Gastroesophageal sphincter (tissue), 4 donors: ENCODE data around the gene HOMER2. TPM values are rescaled to one million over a fixed set of nuclear protein-coding genes. Genes with fewer than 3 reads are reported as not detected.
"Not testable (repeated sequence)": the region's sequence is repeated elsewhere in the genome, so short reads cannot be mapped to it uniquely, and the experiment has no call there.

Experiments
- ATAC-seq: fragments of 150-250 bp; one replicate; pipeline ENCODE4 v1.9.1; 2016; ENCODE audit warnings: mild to moderate bottlenecking, moderate library complexity
- H3K27ac ChIP-seq, 4 donors: fragments of 200-600 bp; sonication (generic) in 3 of 4; 1 replicate in 3 of 4; 2 replicates in 1 of 4; pipeline ENCODE4 v1.5.1; 2016 to 2019
- H3K27me3 ChIP-seq: fragments of 200-600 bp; sonication (generic); one replicate; pipeline ENCODE4 v1.5.1; 2019
- H3K36me3 ChIP-seq, 2 donors: fragments of 200-600 bp; sonication (generic); one replicate each; pipeline ENCODE4 v1.5.1; 2019; ENCODE audit warnings: control low read depth in 1 of 2
- H3K4me1 ChIP-seq, 3 donors: fragments of 200-600 bp; sonication (generic); 1 replicate in 2 of 3; 2 replicates in 1 of 3; pipeline ENCODE4 v1.5.1; 2016 to 2019; ENCODE audit warnings: control low read depth in 2 of 3
- H3K4me3 ChIP-seq, 2 donors: fragments of 200-600 bp; sonication (generic); one replicate each; pipeline ENCODE4 v1.5.1; 2019; ENCODE audit warnings: mild to moderate bottlenecking in 1 of 2, moderate library complexity in 1 of 2
- H3K9me3 ChIP-seq, 3 donors: fragments of 200-600 bp; sonication (generic); one replicate each; pipeline ENCODE4 v1.5.1; 2017 to 2019; ENCODE audit warnings: control low read depth in 2 of 3
- EP300 ChIP-seq: sonication (generic); formaldehyde crosslinking; IDR thresholded peaks from one replicate; pipeline ENCODE4 v1.6.1; 2017; ENCODE audit warnings: antibody characterized with exemption, mild to moderate bottlenecking
- POLR2A ChIP-seq, 2 donors: fragments of 450-650 bp; IDR thresholded peaks; one replicate each; pipeline ENCODE4 v1.6.1; 2017; ENCODE audit warnings: antibody characterized with exemption in 2 of 2, mild to moderate bottlenecking in 2 of 2, moderate library complexity in 1 of 2
- POLR2AphosphoS5 ChIP-seq: sonication (generic); formaldehyde crosslinking; IDR thresholded peaks from one replicate; pipeline ENCODE4 v1.6.1; 2017; ENCODE audit warnings: antibody characterized with exemption
- whole genome bisulfite sequencing, 2 donors: methylation state at CpG; one replicate each; pipeline ENCODE4 v1.1.5; 2018; ENCODE audit warnings: low coverage in 1 of 2; 5-methylcytosine and 5-hydroxymethylcytosine counted together
- total RNA-seq, 4 donors: library from RNA; depleted of rRNA; stranded (reverse); fragments of >200 nt; gene quantifications; one replicate each; pipeline ENCODE4 v1.1.0, GENCODE V29; 2016
- TF ChIP-seq, protein P1 (sequence below), 4 experiments: fragments of 200-600 bp in 2 of 4; fragments of 450-650 bp in 2 of 4; sonication (generic) in 1 of 4; IDR thresholded peaks; one replicate each; pipeline ENCODE4 v1.5.1; 2017 to 2019; ENCODE audit warnings: antibody characterized with exemption in 4 of 4, mild to moderate bottlenecking in 2 of 4, moderate library complexity in 2 of 4

Gene HOMER2
- total RNA-seq, 4 donors from 2014 or later, result 12.0 to 26.8 (median 17.7) TPM

DNA sequence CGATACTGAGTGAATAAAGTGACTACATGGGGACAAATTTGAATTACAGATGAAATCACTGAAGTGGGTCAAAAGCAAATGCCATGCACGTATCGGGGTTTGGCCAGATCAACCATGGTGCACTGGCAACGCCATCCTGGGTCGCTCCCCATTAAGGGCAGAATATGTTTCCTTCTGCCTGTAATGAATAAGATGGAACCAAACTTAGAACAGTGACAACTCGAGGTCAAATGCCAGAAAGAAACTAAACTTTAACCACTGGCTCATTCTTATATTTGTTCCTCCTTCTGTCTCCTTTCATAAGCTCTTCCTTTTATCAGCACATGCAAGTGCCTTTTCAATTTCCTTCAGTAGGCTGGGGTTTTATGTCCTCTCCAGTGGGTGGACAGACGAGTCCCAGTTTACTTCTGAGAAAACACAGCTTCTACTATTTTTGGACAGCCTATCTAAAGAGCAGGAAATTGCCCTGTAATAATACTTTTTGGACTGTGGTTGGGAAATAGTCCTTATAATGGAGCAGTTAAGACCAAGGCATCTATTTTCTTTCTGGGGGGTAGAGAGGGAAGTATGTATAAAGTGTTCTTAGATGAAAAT is 81.7 kb downstream of the HOMER2 start:
- TF ChIP-seq, protein P1, sequence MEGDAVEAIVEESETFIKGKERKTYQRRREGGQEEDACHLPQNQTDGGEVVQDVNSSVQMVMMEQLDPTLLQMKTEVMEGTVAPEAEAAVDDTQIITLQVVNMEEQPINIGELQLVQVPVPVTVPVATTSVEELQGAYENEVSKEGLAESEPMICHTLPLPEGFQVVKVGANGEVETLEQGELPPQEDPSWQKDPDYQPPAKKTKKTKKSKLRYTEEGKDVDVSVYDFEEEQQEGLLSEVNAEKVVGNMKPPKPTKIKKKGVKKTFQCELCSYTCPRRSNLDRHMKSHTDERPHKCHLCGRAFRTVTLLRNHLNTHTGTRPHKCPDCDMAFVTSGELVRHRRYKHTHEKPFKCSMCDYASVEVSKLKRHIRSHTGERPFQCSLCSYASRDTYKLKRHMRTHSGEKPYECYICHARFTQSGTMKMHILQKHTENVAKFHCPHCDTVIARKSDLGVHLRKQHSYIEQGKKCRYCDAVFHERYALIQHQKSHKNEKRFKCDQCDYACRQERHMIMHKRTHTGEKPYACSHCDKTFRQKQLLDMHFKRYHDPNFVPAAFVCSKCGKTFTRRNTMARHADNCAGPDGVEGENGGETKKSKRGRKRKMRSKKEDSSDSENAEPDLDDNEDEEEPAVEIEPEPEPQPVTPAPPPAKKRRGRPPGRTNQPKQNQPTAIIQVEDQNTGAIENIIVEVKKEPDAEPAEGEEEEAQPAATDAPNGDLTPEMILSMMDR (IDR thresholded peaks at IDR 0.05), result no peak
- TF ChIP-seq POLR2A (IDR thresholded peaks at IDR 0.05) (no peak), EP300 (no peak), POLR2AphosphoS5 (no peak)
- ATAC-seq, result no peak
- WGBS, 2 donors, result 63 to 66% methylated on average over 7 of the region's 7 CpGs

DNA sequence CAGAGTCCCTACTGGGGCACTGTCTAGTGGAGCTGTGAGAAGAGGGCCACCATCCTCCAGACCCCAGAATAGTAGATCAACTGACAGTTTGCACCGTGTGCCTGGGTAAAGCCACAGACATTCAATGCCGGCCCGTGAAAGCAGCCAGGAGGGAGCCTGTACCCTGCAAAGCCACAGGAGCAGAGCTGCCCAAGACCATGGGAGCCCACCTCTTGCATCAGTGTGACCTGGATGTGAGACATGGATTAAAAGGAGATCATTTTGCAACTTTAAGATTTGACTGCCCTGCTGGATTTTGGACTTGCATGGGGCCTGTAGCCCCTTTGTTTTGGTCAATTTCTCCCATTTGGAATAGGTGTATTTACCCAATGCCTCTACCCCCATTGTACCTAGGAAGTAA is 86.5 kb downstream of the HOMER2 start:
- H3K4me1 ChIP-seq, H3K27me3 ChIP-seq, H3K9me3 ChIP-seq, ATAC-seq, H3K4me3 ChIP-seq, H3K27ac ChIP-seq, H3K36me3 ChIP-seq: not testable (repeated sequence)
- WGBS, 2 donors, result 80% methylated on average over 1 of the region's 3 CpGs; no CpG with 5 or more reads in 1 of the 2 donors

More for the DNA sequence above, 81.7 kb downstream of the HOMER2 start:
- Histone ChIP-seq H3K27ac (no peak overlapping the region), H3K4me3 (no peak overlapping the region), H3K36me3 (peaks cover 0 to 30% of the 10 kb centered on the region in 2 donors), H3K27me3 (no peaks in the 10 kb centered on the region), H3K9me3 (no peaks in the 10 kb centered on the region), H3K4me1 (no peaks in the 10 kb centered on the region)

- not testable (repeated sequence) for H3K36me3 ChIP-seq, H3K27ac ChIP-seq, ATAC-seq, H3K9me3 ChIP-seq, H3K4me1 ChIP-seq, H3K4me3 ChIP-seq, H3K27me3 ChIP-seq
- 59 to 100% methylated on average over 1 to 2 of the region's 4 CpGs for WGBS, 2 donors
Measured at GRCh38 chr15:82865581-82865980, 86.9 kb downstream of the HOMER2 start.

DNA sequence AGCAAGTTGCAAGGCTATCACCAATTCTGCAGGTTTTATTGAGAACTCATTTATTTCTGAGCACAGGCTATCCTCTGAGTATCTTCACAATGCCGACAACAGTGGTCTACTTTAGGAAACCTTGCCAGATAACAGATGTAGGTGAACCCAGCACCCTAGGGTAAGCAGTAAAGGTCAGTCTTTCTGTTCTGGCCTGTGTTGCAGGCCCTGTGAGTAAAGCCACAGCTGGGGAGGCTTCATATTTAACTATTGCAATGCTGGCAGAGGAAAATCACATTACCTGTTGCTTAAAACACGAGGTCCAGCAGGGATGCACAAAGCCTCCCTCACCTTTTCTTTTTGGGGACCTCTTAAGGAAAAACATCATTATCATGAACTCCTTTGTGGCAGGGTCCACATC is 87.6 kb downstream of the HOMER2 start:
- TF ChIP-seq EP300 (no peak), POLR2AphosphoS5 (no peak), POLR2A (IDR thresholded peaks at IDR 0.05) (no peak)
- TF ChIP-seq, protein P1 (IDR thresholded peaks at IDR 0.05), result no peak
- Histone ChIP-seq H3K4me1 (no peaks in the 10 kb centered on the region), H3K27me3 (no peaks in the 10 kb centered on the region), H3K36me3 (peaks cover 0 to 5% of the 10 kb centered on the region in 2 donors), H3K27ac (no peak overlapping the region), H3K4me3 (no peak overlapping the region), H3K9me3 (no peaks in the 10 kb centered on the region)
- 83 to 94% methylated on average over 2 of the region's 2 CpGs for WGBS, 2 donors
- ATAC-seq, result no peak

DNA sequence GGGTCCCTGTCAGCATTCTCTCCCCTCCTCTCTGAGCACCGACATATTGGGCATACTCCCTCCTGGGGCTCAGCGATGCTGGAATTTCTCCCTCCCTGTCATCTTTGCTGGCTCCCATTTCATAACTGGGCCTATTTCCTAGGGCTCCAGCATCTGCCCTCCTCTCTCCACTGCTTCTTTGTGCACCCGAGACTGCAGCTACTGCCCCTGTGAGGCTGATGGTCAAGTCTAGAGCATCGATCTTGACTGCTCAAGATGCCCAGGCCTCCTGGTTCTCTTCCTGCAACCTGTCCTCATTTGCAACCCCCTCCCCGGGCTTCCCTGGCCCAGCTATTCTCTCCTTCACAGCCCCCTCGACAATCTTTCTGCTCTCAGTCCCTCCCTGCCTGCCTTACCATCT is 89.6 kb downstream of the HOMER2 start:
- no peaks in the 10 kb centered on the region for H3K9me3 ChIP-seq
- H3K4me3 ChIP-seq, result no peak overlapping the region
- no peak overlapping the region for H3K27ac ChIP-seq
- TF ChIP-seq, protein P1 (IDR thresholded peaks at IDR 0.05), result no peak
- TF ChIP-seq EP300 (no peak), POLR2A (IDR thresholded peaks at IDR 0.05) (no peak), POLR2AphosphoS5 (no peak)
- no peaks in the 10 kb centered on the region for H3K27me3 ChIP-seq
- no peak for ATAC-seq
- H3K4me1 ChIP-seq, result no peaks in the 10 kb centered on the region
- 61 to 82% methylated on average over 2 to 4 of the region's 6 CpGs for WGBS, 2 donors
- peaks cover 0 to 10% of the 10 kb centered on the region in 2 donors for H3K36me3 ChIP-seq

DNA sequence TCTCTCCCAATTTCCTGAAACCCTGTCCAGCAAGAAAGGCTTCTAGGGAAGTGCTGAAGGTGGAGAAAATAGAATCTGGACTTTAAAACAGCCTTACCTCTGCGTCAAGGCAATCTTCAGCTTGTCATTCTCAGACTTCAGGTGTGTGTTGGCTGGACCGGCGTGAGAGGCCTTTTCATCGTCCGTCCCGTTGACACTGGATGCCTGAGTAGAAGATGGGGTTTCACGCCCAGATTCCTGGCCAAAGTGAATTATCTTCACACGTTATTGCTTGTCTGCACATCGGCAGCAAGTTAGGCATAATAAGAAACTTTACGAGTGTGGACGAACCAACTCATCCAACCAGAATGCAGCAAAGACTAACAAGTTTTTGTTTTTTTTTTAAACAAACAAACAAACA is 93.6 kb downstream of the HOMER2 start:
- Histone ChIP-seq H3K4me1 (no peaks in the 10 kb centered on the region), H3K4me3 (no peak overlapping the region), H3K36me3 (peaks cover 0 to 17% of the 10 kb centered on the region in 2 donors), H3K9me3 (no peaks in the 10 kb centered on the region), H3K27ac (no peak overlapping the region), H3K27me3 (no peaks in the 10 kb centered on the region)
- no peak for ATAC-seq
- 93 to 95% methylated on average over 8 to 11 of the region's 11 CpGs for WGBS, 2 donors
- TF ChIP-seq EP300 (no peak), POLR2AphosphoS5 (no peak), POLR2A (IDR thresholded peaks at IDR 0.05) (no peak)
- TF ChIP-seq, protein P1 (IDR thresholded peaks at IDR 0.05), result no peak
